Activated CD4-positive, alpha-beta T cell treated with anti-CD3 and anti-CD28 coated beads, Interleukin-2, amount 50 U/mL, for 16 hours (primary cell): Measurements from ENCODE around the gene RAD52.
"Not testable (repeated sequence)": the region's sequence is repeated elsewhere in the genome, so short reads cannot be mapped to it uniquely, and the experiment has no call there.

ENCODE experiments used
- DNase-seq: peaks from one replicate; pipeline ENCODE4 v3.0.0-alpha.2; 2020

RAD52 gene

DNA sequence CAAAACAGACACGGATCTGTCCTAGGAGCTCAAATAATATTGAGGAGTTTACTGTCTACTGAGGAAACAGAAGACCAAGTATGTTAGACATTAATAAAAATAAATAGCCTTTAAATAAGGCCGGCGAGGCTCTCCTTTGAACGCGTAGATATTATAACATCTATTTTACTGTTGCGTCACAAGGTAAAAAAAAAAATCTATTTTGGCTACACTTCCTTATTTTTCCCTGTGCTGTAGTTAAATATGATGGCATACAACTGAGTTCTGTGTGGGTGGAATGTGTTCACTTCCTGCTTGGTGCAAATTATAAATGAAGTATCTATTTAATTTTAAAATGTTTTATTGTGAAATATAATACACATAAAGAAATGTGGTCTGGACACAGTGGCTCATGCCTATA is 17.2 kb upstream of the RAD52 start:
- no peak for DNase-seq

DNA sequence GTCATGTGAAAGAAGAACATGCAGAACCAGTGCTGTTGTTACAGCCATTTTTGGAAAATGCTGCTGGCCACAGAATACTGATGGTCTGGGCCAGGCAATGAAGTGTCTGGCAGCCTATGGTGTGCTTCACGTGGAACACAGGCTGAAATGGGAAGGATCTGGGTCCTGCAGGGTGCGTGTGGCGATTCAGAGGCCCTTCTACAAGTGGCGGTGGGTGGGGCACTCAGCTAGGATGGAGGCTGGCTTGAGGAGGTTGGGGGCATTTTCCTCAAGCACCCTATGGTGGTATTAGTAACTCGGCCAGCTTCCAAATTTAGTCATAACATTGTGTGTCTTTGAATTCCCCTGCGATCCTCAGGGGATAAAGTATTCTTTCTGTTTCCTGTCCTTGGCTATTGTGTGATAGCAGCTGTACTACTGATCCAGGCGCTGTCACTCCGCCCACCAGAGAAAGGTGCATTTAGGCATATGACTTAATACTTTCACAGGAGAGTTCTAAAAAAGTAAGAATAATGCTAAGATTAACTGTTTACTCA is 9.2 kb upstream of the RAD52 start:
- DNase-seq, result no peak

DNA sequence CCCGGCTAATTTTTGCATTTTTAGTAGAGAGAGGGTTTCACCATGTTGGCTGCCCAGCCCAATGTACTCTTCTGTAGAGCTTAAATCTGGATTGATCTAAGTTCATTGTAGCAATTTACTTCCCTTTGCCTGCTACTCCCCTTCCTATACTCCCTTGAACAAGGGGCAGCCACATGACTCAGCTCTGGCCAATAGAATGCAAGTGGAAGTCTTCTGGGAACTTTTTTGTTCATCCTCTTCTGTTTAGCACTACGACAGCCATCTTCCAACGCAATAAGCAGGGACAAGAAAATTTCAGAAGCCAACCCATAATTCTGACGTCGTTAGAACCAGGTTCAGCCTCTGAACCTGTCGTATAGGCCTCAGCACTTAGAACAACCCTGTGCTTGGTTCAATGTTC is 6.4 kb upstream of the RAD52 start:
- no peak for DNase-seq

DNA sequence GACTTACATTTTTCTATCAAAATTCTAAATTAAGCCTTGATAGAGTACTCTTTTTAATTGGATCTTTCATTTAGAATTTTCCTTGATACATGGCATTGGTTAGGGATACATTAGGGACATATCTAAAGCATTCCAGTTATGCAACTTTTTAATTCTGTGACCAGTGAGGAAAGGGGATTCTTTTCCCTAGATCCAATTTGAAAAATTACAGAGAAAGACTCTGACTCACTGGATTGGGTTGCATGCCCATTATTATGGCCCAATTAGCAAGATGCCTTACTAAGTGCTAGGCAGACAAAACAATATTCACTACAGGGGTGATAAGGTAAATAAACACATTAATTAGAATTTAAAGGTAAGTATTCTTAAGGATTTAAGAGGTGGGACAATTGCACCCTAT is 5.2 kb upstream of the RAD52 start:
- DNase-seq, result no peak

DNA sequence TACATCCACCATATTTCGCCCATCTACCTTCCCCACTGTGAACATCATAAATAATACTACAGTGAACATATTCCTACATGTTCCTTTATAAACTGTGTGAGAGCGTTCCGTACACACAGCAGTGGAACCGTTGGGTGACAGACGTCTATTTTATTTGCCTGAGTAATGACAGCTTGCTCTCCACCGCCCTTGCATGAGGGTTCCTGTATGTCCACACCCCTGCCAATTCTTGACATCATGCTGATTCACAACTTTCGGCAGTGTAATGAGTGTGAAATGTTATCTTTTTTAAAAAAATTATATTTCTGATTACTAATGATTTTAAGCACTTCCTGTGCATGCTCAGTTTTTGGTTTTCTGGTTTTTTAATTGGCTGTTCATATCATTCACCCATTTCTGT is 4.3 kb upstream of the RAD52 start:
- DNase-seq, result no peak

DNA sequence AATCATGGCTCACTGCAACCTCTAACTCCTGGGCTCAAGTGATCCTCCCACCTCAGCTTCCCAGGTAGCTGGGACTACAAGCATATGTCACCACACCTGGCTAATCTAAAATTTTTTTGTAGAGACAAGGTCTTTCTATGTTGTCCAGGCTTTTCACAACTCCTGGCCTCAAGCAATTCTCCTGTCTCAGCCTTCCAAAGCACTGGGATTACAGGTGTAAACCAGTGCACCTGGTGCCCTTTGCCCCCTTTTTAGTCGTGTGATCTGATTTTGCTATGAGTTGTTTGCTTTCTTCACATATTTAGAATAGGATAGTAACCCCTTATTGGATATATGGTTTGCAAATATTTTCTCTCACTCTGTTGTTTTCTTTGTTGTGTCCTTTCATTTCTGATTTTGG is 1.7 kb upstream of the RAD52 start:
- DNase-seq, result no peak

DNA sequence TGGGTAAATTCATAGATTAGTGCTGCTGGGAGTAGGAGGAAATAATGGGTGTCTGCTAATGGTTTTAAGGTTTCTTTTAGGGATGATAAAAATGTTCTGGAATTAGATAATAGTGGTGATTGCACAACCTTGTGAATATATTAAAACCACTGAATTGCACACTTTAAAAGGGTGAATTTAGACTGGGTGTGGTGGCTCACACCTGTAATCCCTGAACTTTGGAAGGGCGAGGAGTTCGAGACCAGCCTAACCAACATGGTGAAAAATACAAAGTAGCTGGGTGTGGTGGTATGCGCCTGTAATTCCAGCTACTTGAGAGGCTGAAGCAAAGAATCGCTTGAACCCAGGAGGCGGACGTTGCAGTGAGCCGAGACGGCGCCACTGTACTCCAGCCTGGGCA is 1.3 kb downstream of the RAD52 start:
- DNase-seq, result no peak

DNA sequence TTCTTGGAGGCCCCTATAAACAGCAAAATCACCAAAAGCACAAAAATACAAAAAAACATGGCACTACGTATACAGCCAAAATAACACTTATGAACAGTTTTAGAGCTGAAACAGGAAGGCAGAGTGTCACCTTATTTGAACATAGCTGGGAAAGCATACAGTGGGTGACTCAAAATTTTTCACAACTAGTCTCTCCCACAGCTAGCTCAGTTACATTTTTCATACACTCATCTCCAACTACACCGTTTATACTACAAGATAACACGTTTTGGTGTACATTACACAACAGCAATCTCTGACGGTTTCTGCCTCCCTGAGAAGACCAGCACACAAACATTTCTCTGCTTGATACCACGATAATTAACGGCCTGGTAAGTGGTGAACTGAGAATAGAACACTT is 2.9 kb downstream of the RAD52 start:
- DNase-seq, result peak; percentile 59

DNA sequence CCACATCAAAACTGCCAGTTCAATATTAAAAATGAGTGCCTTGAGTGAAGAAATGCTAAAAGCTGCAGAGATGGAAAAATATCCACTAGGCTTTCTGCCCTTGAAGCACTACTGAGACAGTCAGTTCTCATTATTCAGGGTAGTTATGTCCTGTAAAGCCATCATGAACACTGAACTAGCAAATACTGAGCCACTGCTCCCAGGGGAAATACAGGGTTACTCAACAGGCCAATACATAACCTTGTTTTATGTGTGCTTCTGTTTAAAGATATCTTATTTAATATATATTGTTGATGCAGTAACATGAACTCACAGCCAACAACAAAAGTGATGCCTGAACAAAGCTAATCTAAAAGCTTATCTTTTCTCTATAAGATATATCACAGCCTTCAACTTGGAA is 3.3 kb downstream of the RAD52 start:
- DNase-seq, result no peak

DNA sequence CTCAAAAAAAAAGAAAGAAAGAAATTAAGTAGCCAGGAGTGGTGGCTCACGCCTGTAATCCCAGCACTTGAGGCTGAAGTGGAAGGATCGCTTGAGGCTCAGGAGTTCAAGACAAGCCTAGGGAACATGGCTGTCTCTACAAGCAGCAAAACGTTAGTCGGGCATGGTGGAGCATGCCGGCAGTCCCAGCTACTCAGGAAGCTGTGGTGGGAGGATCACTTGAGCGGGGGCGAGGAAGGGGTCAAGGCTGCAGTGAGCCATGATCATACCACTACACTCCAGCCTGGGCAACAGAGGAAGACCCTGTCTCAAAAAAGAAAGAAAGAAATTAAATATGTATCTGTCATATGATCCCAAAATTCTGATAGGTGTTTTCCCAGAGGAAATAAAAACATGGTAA is 5.3 kb downstream of the RAD52 start:
- DNase-seq, result no peak

DNA sequence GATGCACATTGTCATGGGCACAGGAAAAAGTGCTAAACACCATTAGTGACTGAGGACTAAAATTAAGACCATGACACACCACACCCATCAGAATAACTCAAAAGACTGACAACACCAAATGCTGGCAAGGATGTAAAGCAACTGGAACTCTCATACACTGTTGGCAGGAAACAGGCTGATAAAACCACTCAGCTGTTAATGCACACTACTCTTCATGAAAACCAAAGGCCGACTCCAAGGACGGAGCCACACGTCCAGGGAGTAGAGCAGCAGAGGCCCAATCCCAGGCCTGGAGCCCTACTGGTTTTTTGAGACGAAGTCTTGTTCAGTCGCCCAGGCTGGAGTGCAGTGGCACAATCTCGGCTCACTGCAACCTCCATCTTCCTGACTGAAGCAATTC is 6.4 kb downstream of the RAD52 start:
- no peak for DNase-seq

DNA sequence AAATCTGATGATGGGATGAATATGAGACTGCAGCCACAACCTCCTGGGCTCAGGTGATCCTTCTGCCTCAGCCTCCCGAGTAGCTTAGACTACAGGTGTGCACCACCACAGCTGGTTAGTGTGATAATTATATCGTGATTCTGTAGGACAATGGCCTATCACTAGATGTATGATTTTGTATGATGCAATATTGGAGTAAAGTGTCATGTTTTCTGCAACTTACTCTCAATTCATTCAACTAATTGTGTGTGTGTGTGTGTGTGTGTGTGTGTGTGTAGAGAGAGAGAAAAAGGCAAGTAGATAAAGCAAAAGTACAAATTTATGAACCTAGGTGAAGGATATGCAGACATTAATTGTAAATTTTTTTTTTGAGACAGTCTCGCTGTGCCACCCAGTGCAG is 10.7 kb downstream of the RAD52 start:
- DNase-seq, result no peak

DNA sequence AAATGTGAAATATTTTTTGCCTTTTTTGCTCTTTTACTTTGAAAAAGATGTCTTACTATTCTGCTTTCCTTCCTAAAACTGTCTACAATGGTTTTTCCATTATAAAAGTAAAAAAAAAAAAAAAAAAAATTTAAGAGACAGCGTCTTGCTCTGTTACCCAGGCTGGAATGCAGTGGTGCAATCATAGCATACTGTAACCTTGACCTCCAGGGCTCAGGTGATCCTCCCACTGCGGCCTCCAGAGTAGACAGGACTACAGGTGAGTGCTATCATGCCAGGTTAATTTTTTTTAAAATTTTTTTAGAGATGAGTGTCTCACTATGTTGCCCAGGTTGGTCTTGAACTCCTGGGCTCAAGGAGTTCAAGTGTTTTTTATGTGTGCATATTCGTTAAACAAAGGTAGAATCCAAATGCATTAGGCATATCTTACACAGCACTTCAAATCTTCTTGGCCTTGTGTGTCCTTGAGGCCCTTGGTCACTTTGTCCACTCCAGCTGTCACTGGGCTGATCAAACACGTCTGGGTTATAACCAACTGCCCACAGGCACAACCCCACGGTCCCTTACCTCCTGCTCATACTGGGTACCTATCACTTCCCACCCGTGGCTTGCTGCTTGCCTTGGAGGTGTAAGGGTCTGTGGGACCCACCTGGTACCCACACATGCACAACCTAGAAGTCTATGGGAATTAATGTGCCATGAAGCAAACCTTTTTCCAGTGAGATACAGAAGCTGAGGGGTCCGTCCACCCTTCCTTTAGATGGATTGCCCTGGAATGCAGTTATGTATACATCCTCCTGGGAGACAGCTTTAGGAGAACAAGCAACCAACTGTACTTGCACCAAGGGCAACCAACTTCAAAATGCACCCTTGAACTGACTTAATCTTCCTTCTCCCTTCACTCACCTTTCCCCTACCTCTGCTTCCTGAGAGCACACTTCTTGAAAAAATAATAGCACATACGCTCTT is 12.8 kb downstream of the RAD52 start:
- no peak for DNase-seq

DNA sequence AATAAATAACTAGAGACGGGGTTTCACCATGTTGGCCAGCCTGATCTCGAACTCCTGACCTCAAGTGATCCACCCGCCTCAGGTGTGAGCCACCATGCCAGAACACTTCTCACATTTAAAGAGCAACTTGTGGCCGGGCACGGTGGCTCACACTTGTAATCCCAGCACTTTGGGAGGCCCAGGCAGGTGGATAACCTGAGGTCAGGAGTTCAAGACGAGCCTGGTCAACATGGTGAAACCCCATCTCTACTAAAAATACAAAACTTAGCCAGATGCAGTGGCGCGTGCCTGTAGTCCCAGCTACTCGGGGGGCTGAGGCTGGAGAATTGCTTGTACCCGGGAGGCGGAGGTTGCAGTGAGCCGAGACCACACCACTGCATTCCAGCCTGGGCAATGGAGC is 13.6 kb downstream of the RAD52 start:
- not testable (repeated sequence) for DNase-seq

DNA sequence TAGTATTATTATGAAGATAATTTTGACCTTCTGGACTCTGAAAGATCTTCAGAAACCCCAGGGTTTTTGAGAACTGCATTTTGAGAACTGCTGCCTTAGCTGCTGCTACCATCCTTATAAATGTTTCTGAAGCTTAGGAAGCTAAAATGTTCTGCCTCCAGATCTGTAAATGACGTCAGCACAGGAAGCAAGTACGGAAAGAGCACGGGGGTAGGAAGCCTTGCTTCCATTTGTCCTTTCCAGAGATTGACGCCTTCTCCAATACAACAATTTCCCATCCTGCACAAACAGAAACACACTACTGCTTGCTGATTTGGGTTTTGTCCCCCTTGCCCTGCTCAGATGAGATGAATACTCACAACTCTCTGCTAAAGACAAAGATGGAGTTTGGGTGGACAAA is 17.9 kb downstream of the RAD52 start:
- no peak for DNase-seq

DNA sequence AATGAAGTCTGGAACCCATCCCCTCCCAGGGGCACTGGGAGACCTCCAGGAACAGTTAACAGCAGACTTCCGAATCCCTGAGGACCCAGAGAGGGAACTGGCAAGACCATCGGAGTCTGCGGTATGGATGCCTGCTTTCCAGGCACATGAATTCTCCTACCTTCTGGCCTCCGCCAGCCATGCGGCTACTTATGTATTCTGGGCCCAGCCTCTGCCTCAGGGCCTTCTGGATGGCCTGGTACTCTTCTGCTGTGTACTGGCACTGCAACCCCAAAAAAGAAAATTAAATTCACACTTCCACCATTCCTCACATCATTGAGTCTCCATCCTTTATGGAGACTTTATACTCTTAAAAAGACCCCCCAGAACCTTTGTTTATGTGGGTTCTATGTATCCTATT is 18.4 kb downstream of the RAD52 start:
- DNase-seq, result no peak

DNA sequence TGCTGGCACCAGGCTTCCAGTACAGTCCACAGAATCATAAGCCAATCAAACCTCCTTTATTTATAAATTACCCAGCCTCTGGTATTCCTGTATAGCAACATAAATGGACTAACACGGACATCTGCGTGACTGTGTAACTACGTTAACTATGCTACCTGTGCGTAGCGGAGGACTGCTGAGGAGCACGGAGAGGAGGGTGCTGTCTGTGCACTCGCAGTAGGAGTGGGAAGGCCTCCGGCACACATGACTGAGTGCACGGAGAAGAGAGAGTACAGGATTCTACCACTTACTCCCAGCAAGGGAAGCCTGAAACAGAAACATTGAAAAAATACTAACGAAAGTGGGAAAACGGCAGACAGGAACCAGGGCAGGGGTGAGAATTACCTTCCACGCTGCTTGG is 22.9 kb downstream of the RAD52 start:
- DNase-seq, result no peak

DNA sequence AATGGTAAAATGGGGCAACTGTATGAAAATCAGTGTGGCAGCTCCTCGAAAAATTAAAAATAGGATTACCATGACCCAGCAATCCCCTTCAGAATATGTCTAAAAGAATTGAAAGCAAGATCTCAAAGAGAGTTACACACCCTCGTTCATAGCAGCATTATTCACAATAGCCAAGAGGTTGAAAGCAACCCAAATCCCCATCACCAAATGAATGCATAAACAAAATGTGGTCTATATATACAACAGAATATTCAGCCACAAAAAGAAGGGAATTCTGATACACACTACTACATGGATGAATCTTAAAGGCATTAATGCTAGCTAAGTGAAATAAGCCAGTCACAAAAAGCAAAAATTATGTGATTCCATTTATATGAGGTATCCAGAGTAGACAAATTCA is 27.2 kb downstream of the RAD52 start:
- DNase-seq, result no peak

DNA sequence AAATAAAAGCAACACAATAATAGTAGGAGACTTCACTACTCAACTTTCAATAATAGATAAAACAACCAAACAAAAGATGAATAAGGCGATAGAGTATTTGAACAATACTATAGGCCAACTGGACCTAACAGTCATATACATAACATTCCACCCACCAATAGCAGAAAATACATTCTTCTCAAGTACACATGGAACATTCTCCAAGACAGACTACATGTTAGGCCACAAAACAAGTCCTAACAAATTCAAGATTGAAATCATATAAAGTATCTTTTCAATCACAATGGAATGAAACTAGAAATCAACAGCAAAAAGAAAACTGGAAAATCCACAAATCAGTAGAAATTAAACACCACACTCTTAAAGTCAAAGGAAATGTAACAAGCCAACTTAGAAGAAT is 28.8 kb downstream of the RAD52 start:
- no peak for DNase-seq

DNA sequence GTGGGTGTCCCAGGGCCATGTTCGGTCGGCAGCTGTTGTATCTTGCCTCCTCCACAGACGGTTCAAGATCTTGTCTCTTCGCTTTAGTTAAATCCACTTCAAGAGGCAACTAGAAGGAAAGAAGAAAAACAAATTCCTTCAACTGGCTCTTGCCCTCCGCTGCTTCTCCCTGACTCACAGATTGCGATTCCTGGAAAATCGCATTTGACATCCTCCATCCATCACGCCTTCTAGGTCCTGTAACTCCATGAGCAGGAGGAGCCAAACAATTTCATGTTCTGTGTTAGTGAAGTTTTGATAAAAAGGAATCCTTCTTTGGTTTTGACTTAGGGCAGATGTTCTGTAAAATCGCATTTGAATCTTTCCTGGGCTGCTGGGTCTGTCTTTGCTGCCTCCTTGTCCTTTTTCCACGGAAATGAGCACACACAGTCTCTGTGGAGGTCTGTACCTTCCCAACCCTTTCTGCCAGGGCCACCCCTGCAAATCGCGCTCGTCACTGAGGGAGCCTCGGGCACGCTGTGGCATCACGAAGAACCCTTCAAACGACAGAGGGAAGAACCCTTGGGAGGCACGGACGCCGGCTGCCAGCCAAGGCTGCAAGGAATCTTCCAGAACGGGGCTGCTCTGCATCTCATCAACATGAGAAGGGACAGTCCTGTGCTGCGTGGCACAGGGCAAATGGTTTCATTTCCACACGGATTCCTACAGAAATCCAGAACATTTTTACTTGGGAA is 32.6 kb downstream of the RAD52 start:
- DNase-seq, result no peak

DNA sequence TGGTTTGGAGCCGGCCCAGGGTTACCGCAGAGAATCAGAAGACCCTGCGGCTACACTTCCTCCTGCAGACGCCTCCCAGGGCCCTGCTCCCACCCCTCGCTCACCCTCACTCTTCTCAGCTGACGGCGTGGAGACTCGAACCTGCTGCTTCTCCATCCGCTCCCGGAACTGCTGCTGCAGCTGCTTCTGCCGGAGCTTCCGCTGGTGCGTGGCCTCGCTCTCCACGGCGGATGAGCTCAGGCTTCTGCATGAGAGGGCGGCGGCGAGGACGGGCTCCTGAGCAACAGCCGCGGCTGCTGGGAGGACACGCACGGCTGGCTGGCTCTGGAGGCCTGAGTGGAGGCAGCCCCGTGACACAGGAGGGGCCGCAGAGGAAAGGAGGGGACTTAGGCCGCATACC is 33.3 kb downstream of the RAD52 start:
- no peak for DNase-seq

DNA sequence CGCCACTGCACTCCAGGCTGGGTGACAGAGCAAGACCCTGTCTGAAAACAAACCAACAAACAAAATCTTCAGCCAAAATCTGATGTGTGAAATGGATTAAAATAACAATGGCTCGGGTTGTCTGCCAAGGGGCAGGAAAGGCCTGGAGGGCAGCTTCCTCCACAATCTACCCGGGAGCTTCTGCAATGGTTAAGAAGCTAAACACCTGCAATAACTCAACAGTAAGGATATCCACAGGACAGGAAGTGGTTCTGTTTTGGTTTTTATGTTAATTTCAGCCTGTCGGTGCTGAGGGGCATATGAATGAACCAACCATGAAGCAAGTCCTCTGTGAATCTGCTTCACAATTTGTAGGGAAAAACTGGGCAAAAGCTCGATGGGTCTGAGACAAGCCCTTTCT is 34.4 kb downstream of the RAD52 start:
- DNase-seq, result peak; percentile 21

DNA sequence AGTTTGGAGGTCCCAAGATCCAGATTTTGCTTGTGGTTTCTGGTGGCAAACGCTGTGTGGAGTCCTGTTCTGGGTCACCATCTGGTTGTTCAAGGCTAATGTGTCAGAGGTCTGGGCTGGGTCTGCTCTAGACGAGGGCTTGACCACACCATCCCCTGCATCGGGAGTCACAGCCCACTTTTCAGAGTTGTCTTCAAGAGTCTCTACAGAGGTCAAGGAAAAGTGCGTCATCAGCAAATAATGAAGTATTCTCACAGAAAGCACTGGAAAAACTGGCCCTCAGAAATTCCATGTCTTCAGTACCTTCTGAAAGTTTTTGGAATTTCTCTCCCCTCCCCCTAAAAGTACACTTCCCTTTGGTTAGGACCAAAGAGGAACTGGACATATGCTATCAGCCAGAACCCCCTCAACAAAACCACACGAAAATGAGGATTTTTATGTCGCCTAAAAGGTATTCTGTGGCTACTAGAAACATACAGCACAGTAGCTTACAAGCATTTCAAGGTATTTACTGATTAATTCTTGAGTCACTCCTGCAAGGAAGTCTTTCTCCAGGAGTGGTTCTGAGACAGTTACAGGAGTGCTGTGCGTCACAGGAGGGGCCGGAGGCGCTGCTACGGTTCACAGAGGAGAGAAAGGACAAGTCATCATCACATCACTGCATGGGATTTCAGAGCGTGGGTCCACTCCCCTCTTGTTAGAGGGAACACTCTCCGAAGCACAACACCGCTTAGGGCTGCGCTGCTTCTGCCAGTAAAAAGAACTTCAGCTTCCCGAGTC is 35.4 kb downstream of the RAD52 start:
- DNase-seq, result no peak
